HEK293 (cell line): ENCODE measurements around the gene PRRG4.

Experiments
- HOXA7 ChIP-seq: sonication (generic); formaldehyde crosslinking; IDR thresholded peaks from 2 replicates; pipeline ENCODE4 v1.8.1; 2022; ENCODE audit warnings: missing genetic modification reagents, borderline replicate concordance
- PATZ1 ChIP-seq: fragments of 450-650 bp; formaldehyde crosslinking; IDR thresholded peaks from 2 replicates; pipeline ENCODE4 v1.5.1; 2016; ENCODE audit warnings: missing biosample characterization, missing genetic modification characterization
- ZNF114 ChIP-seq: fragments of 450-650 bp; formaldehyde crosslinking; IDR thresholded peaks from 2 replicates; pipeline ENCODE4 v1.5.0; 2017; ENCODE audit warnings: missing biosample characterization, missing genetic modification characterization
- ZNF175 ChIP-seq: fragments of 450-650 bp; formaldehyde crosslinking; IDR thresholded peaks from 2 replicates; pipeline ENCODE4 v1.5.1; 2016; ENCODE audit warnings: missing biosample characterization, missing genetic modification characterization
- ZNF311 ChIP-seq: fragments of 450-650 bp; formaldehyde crosslinking; IDR thresholded peaks from 2 replicates; pipeline ENCODE4 v1.5.1; 2017; ENCODE audit warnings: missing biosample characterization, missing genetic modification characterization, borderline replicate concordance
- ZNF660 ChIP-seq: fragments of 450-650 bp; IDR thresholded peaks from 2 replicates; pipeline ENCODE4 v1.5.1; 2018; ENCODE audit warnings: missing biosample characterization, mild to moderate bottlenecking, missing genetic modification characterization

DNA sequence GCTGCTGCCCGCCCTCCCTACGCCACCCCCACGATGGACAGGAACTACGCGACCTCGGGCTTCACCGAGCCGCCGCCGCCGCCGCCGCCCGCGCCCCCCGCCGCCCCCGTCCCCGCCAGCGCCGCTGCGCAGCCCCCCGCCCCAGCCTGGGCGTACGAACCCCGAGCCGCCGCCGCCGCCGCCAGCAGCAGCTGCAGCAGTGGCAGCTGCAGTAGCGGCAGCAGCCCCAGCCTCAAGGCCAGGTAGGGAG lies 63.3 kb downstream of the PRRG4 start:
- TF ChIP-seq ZNF311 (tag by site-specific recombination), result no peak
- TF ChIP-seq ZNF660 (tag by site-specific recombination), result no peak
- TF ChIP-seq PATZ1 (tag by site-specific recombination), result no peak
- no peak for TF ChIP-seq HOXA7 (CRISPR knock-in tag)
- TF ChIP-seq ZNF175, result no peak
- TF ChIP-seq ZNF114 (tag by site-specific recombination), result no peak
